CD14-positive monocyte (primary cell): ENCODE measurements around the gene AP4M1. TPM values are rescaled to one million over a fixed set of nuclear protein-coding genes. Genes with fewer than 3 reads are reported as not detected.
A peak's percentile ranks its signal among the peaks of the same experiment; 100 is the strongest.

Source experiments
- DNase-seq, 3 donors: peaks; one replicate each; pipeline ENCODE4 v3.0.0-alpha.2; 2011 to 2022
- H2AFZ ChIP-seq: 2 replicates; pipeline ENCODE4 v1.6.0; 2012; ENCODE audit warnings: mild to moderate bottlenecking, low read depth, low read length, inconsistent platforms; ENCODE audit not compliant: insufficient read depth, poor library complexity, severe bottlenecking
- H3K27ac ChIP-seq, 2 donors: 1 replicate in 1 of 2; 2 replicates in 1 of 2; pipeline ENCODE4 v1.5.1; 2012 to 2013; ENCODE audit warnings: low read length in 2 of 2, control low read depth in 1 of 2, inconsistent platforms in 1 of 2, low read depth in 1 of 2, mild to moderate bottlenecking in 1 of 2
- H3K27me3 ChIP-seq, 2 donors: one replicate each; pipeline versions ENCODE4 v1.6.0 to v1.6.1; 2011 to 2013; ENCODE audit warnings: low read length in 2 of 2; ENCODE audit not compliant: control insufficient read depth in 2 of 2, insufficient read depth in 2 of 2
- H3K36me3 ChIP-seq, 2 donors: replicated peaks in 1 of 2; 1 replicate in 1 of 2; 2 replicates in 1 of 2; pipeline versions ENCODE4 v1.5.1 to v1.6.1; 2012 to 2013; ENCODE audit warnings: low read length in 2 of 2, control low read depth in 1 of 2, inconsistent platforms in 1 of 2, mild to moderate bottlenecking in 1 of 2; ENCODE audit not compliant: insufficient read depth in 2 of 2, control insufficient read depth in 1 of 2
- H3K4me1 ChIP-seq, 2 donors: 1 replicate in 1 of 2; 2 replicates in 1 of 2; pipeline versions ENCODE4 v1.5.1 to v1.6.1; 2012 to 2013; ENCODE audit warnings: low read length in 2 of 2, control low read depth in 1 of 2, inconsistent platforms in 1 of 2, mild to moderate bottlenecking in 1 of 2, moderate library complexity in 1 of 2; ENCODE audit not compliant: insufficient read depth in 2 of 2, control insufficient read depth in 1 of 2
- H3K4me2 ChIP-seq: replicated peaks from 2 replicates; pipeline ENCODE3; 2012; ENCODE audit warnings: low read length, moderate library complexity, mild to moderate bottlenecking; ENCODE audit not compliant: poor library complexity, severe bottlenecking; ENCODE audit errors: extremely low read depth
- H3K4me3 ChIP-seq, 3 experiments: fragments of 200-600 bp in 1 of 3; sonication (generic) in 1 of 3; replicated peaks in 1 of 3; 1 replicate in 2 of 3; 2 replicates in 1 of 3; pipeline ENCODE4 v1.5.1; 2011 to 2013; ENCODE audit warnings: low read length in 3 of 3, mild to moderate bottlenecking in 3 of 3, control low read depth in 2 of 3, low read depth in 2 of 3, inconsistent platforms in 1 of 3, moderate library complexity in 1 of 3
- H3K79me2 ChIP-seq: 2 replicates; pipeline ENCODE4 v1.6.0; 2012; ENCODE audit warnings: mild to moderate bottlenecking, control low read depth, inconsistent platforms, low read length, moderate library complexity; ENCODE audit not compliant: insufficient read depth
- H3K9ac ChIP-seq: 2 replicates; pipeline ENCODE4 v1.6.0; 2017; ENCODE audit warnings: low read length, mild to moderate bottlenecking; ENCODE audit not compliant: insufficient read depth, poor library complexity, severe bottlenecking
- H3K9me3 ChIP-seq, 2 donors: replicated peaks in 1 of 2; 1 replicate in 1 of 2; 2 replicates in 1 of 2; pipeline versions ENCODE4 v1.5.1 to v1.6.1; 2012 to 2013; ENCODE audit warnings: low read length in 2 of 2, control low read depth in 1 of 2; ENCODE audit not compliant: control insufficient read depth in 1 of 2, insufficient read depth in 1 of 2
- H4K20me1 ChIP-seq: 2 replicates; pipeline ENCODE4 v1.6.0; 2012; ENCODE audit warnings: mild to moderate bottlenecking, low read length, control low read depth, moderate library complexity; ENCODE audit not compliant: insufficient read depth
- H3K27ac Mint-ChIP-seq, 7 donors: one replicate each; pipeline ENCODE4 v1.8.0; 2020; ENCODE audit warnings: mild to moderate bottlenecking in 7 of 7, mixed read lengths in 7 of 7, moderate library complexity in 6 of 7, inconsistent platforms in 2 of 7
- H3K27me3 Mint-ChIP-seq, 3 donors: one replicate each; pipeline ENCODE4 v1.8.0; 2021 to 2022; ENCODE audit warnings: low read depth in 3 of 3, mild to moderate bottlenecking in 3 of 3, mixed read lengths in 3 of 3, moderate library complexity in 3 of 3, inconsistent platforms in 1 of 3
- H3K36me3 Mint-ChIP-seq, 2 donors: one replicate each; pipeline ENCODE4 v1.8.0; 2020; ENCODE audit warnings: mixed read lengths in 2 of 2, inconsistent platforms in 1 of 2, mild to moderate bottlenecking in 1 of 2
- H3K4me1 Mint-ChIP-seq: one replicate; pipeline ENCODE4 v1.8.0; 2020; ENCODE audit warnings: mild to moderate bottlenecking, mixed read lengths
- H3K4me3 Mint-ChIP-seq, 2 donors: one replicate each; pipeline ENCODE4 v1.8.0; 2020; ENCODE audit warnings: mild to moderate bottlenecking in 2 of 2, mixed read lengths in 2 of 2, moderate library complexity in 1 of 2
- H3K9me3 Mint-ChIP-seq, 7 donors: one replicate each; pipeline ENCODE4 v1.8.0; 2020 to 2022; ENCODE audit warnings: mixed read lengths in 7 of 7, mild to moderate bottlenecking in 6 of 7, moderate library complexity in 6 of 7, inconsistent platforms in 2 of 7
- WGBS: methylation state at CpG from one replicate; pipeline ENCODE4 v1.1.5; 2013; ENCODE audit warnings: missing lambda C conversion rate; ENCODE audit not compliant: insufficient coverage; 5-methylcytosine and 5-hydroxymethylcytosine counted together
- intact Hi-C, 2 donors: fragments of 100-400 bp; cut with micrococcal nuclease; formaldehyde crosslinking; loops; one replicate each; pipeline versions ENCODE4 v1.15.0 to v1.15.1; 2023
- polyA plus RNA-seq, 3 donors: library from polyadenylated mRNA; depleted of rRNA in 1 of 3; unstranded in 2 of 3; stranded (reverse) in 1 of 3; fragments of 300-500 nt in 2 of 3; fragments of >200 nt in 1 of 3; fragmentation: Illumina TruSeq in 2 of 3; gene quantifications; 1 replicate in 2 of 3; 2 replicates in 1 of 3; pipeline ENCODE4 v1.2.3, GENCODE V29; 2012 to 2021
- TF ChIP-seq, protein P1 (sequence below): fragments of 200-600 bp; IDR thresholded peaks from one replicate; pipeline ENCODE4 v1.8.0; 2022; ENCODE audit warnings: antibody characterized with exemption, mild to moderate bottlenecking

AP4M1 gene
- polyA plus RNA-seq, 3 donors = 10.5 to 13.1 (median 12.6) TPM

DNA sequence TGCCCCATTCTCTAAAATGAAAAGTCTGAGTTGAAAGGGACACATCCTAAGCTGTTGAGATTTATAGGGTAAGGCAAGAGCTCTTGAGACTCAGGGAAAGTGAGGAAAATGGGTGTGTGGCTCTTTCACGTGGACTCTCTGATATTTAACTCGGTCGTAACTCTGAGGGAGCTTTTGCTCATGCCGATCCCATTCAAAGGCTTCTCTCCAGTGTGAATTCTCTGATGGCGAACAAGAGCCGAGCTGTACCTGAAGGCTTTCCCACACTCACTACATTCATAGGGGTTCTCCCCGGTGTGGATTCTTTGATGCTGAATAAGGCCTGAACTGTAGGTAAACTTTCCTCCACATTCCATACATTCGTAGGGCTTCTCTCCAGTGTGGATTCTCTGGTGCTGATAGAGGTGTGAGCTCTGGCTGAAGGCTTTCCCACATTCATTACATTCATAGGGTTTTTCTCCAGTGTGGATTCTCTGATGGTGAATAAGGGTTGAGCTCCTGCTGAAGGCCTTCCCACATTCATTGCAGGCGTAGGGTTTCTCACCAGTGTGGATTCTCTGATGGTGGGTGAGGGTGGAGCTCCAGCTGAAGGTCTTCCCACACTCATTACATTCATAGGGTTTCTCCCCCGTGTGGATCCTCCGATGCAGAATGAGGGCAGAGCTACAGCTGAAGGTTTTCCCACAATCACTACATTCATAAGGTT lies 30.3 kb upstream of the AP4M1 start:
- Mint-ChIP-seq H3K4me1 (no peaks in the 10 kb centered on the region), H3K27me3 (peaks cover 0 to 6% (median 0%) of the 10 kb centered on the region in 3 donors), H3K27ac (no peak overlapping the region), H3K4me3 (no peak overlapping the region), H3K36me3 (peaks cover 67 to 84% of the 10 kb centered on the region in 2 donors), H3K9me3 (peaks cover 31 to 48% (median 36%) of the 10 kb centered on the region in 7 donors)
- intact Hi-C loops = no loop called here
- H3K4me2 ChIP-seq = no peak overlapping the region
- no peak overlapping the region for H2AFZ ChIP-seq
- no peaks in the 10 kb centered on the region for H3K4me1 ChIP-seq
- peaks cover 63 to 78% of the 10 kb centered on the region in 2 donors for H3K36me3 ChIP-seq
- no peaks in the 10 kb centered on the region for H3K27me3 ChIP-seq
- peaks cover 38 to 40% of the 10 kb centered on the region in 2 donors for H3K9me3 ChIP-seq
- H3K27ac ChIP-seq = no peak overlapping the region
- no peaks in the 10 kb centered on the region for H3K79me2 ChIP-seq
- H3K9ac ChIP-seq = no peak overlapping the region
- no peak for DNase-seq
- H4K20me1 ChIP-seq = no peaks in the 10 kb centered on the region
- WGBS = no CpG with 5 or more reads among the region's 11 CpGs
- H3K4me3 ChIP-seq = peak overlapping the region in 1 of 3 experiments; percentile 12
- TF ChIP-seq, protein P1, sequence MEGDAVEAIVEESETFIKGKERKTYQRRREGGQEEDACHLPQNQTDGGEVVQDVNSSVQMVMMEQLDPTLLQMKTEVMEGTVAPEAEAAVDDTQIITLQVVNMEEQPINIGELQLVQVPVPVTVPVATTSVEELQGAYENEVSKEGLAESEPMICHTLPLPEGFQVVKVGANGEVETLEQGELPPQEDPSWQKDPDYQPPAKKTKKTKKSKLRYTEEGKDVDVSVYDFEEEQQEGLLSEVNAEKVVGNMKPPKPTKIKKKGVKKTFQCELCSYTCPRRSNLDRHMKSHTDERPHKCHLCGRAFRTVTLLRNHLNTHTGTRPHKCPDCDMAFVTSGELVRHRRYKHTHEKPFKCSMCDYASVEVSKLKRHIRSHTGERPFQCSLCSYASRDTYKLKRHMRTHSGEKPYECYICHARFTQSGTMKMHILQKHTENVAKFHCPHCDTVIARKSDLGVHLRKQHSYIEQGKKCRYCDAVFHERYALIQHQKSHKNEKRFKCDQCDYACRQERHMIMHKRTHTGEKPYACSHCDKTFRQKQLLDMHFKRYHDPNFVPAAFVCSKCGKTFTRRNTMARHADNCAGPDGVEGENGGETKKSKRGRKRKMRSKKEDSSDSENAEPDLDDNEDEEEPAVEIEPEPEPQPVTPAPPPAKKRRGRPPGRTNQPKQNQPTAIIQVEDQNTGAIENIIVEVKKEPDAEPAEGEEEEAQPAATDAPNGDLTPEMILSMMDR = no peak

DNA sequence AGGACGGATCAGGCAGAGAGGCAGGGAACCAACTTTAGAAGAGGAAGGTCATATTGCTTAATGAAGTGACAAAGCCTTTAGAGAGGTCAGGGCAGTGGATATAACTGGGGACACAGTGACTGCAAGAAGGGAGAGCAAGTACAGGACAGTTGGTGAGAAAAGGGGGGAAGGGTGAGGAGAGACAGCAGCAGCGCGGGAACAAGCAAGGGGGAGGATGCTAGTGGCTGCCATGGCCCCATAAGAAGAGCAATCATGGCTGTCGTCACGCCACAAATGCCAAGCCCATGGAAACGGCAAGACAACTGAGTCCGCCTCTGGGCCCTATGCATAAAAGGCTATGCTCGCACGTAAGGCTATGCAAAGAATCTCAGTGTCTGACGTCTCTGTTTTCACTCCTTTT lies 29.0 kb upstream of the AP4M1 start:
- H3K27ac ChIP-seq = no peak overlapping the region
- H3K4me3 ChIP-seq = no peak overlapping the region
- H3K79me2 ChIP-seq = peaks cover 7% of the 10 kb centered on the region
- Mint-ChIP-seq H3K36me3 (peaks cover 76 to 90% of the 10 kb centered on the region in 2 donors), H3K4me1 (no peaks in the 10 kb centered on the region), H3K27ac (no peak overlapping the region), H3K9me3 (peaks cover 31 to 48% (median 36%) of the 10 kb centered on the region in 7 donors), H3K27me3 (peaks cover 0 to 6% (median 0%) of the 10 kb centered on the region in 3 donors), H3K4me3 (no peak overlapping the region)
- H3K4me1 ChIP-seq = no peaks in the 10 kb centered on the region
- peaks cover 38 to 40% of the 10 kb centered on the region in 2 donors for H3K9me3 ChIP-seq
- no peak for DNase-seq
- H3K36me3 ChIP-seq = peaks cover 76 to 85% of the 10 kb centered on the region in 2 donors
- H4K20me1 ChIP-seq = peaks cover 4% of the 10 kb centered on the region
- no peaks in the 10 kb centered on the region for H3K27me3 ChIP-seq
- no peak overlapping the region for H3K9ac ChIP-seq
- 100% methylated on average over 10 of the region's 10 CpGs for WGBS
- no peak overlapping the region for H2AFZ ChIP-seq
- H3K4me2 ChIP-seq = no peak overlapping the region
- TF ChIP-seq, protein P1 = no peak
- intact Hi-C loops = no loop called here
